ENCODE results near the gene RDX. TPM values are rescaled to one million over a fixed set of nuclear protein-coding genes. Genes with fewer than 3 reads are reported as not detected.
A peak's percentile ranks its signal among the peaks of the same experiment; 100 is the strongest.

RDX gene
- total and polyA plus RNA-seq, 10 of the 15 experiments (the other 5 are each of a cell fraction or from before 2014, with no cell fraction given) = 24.6 to 62.2 (median 47.8) TPM

- Histone ChIP-seq H3K4me2 (ENCODE audit: control insufficient read depth, insufficient read depth) (no peak overlapping the region), H3K9me3 (replicated peaks; ENCODE audit: control insufficient read depth, insufficient read depth, low read length) (no peaks in the 10 kb centered on the region), H2AFZ (ENCODE audit: control insufficient read depth, low read depth, low read length) (no peak overlapping the region), H3K4me1 (ENCODE audit: control insufficient read depth, insufficient read depth, low read length) (no peaks in the 10 kb centered on the region), H4K20me1 (ENCODE audit: control insufficient read depth, insufficient read depth) (no peaks in the 10 kb centered on the region), H3K27me3 (replicated peaks in 1 of 2; ENCODE audit: control insufficient read depth in 2 of 2, insufficient read depth in 2 of 2, low read length in 1 of 2) (no peaks in the 10 kb centered on the region), H3K9ac (ENCODE audit: control insufficient read depth, insufficient read depth, low read length) (no peak overlapping the region), H3K36me3 (ENCODE audit: control insufficient read depth in 2 of 2, insufficient read depth in 2 of 2, low read length in 1 of 2) (peaks cover 1 to 12% of the 10 kb centered on the region in 2 experiments; a peak in 3 of 4 replicates), H3K27ac (ENCODE audit: control insufficient read depth, insufficient read depth) (no peak overlapping the region), H3K4me3 (no peak overlapping the region), H3K79me2 (ENCODE audit: control insufficient read depth, insufficient read depth, low read length) (peaks cover 62% of the 10 kb centered on the region)
- TF ChIP-seq SREBF1 (IDR thresholded peaks at IDR 0.05; ENCODE audit: low read length) = no peak
- TF ChIP-seq IRF5 (IDR thresholded peaks at IDR 0.05; ENCODE audit: borderline replicate concordance) = no peak
- TF ChIP-seq ZNF207 (IDR thresholded peaks at IDR 0.05; ENCODE audit: borderline replicate concordance) = no peak
- no peak for TF ChIP-seq MEF2B (IDR thresholded peaks at IDR 0.05; ENCODE audit: partially characterized antibody, poor library complexity, severe bottlenecking)
- TF ChIP-seq ZBTB4 (CRISPR knock-in tag; IDR thresholded peaks at IDR 0.05) = no peak
- no peak for TF ChIP-seq BACH1 (IDR thresholded peaks at IDR 0.05; ENCODE audit: borderline replicate concordance)
- no peak for TF ChIP-seq EZH2 (IDR thresholded peaks at IDR 0.05; ENCODE audit: borderline replicate concordance, control insufficient read depth, low read depth, low read length)
- FAIRE-seq = no peak
- POLR2A ChIA-PET = interaction anchor here (0.7 kb wide), 2 partner anchors 11 to 179 kb away, joined by 3 to 4 read pairs; no protein-coding TSS in a partner anchor
- in situ Hi-C loops (cut with MboI) (no loop called here), intact Hi-C loops (cut with micrococcal nuclease; ENCODE audit: unreplicated experiment) (loop anchor here (10.0 kb wide), 1 partner anchor 1495 kb away; no protein-coding TSS in a partner anchor)
- no peak for DNase-seq (ENCODE audit: low read depth, low spot score)
- CTCF ChIA-PET = interaction anchor here (0.7 to 3.3 kb wide), 5 partner anchors 13 to 1408 kb away, joined by 3 to 13 read pairs (median 3); no protein-coding TSS in a partner anchor
- no TSS peak for BruUV-seq (replicated peaks)
- SMC1A ChIA-PET (ENCODE audit: uncharacterized antibody, unreplicated experiment) = interaction anchor here (0.5 to 1.4 kb wide), 10 partner anchors 8 to 1083 kb away, joined by 3 to 4 read pairs (median 3); no protein-coding TSS in a partner anchor
- ATAC-seq = peak; percentile 30; the same call in 2 of the 3 replicates
- RAD21 ChIA-PET (ENCODE audit: unreplicated experiment) = interaction anchor here (1.1 to 1.4 kb wide), 2 partner anchors 12 to 78 kb away, joined by 3 read pairs; no protein-coding TSS in a partner anchor
These were observed 16.5 kb downstream of the RDX start for GRCh38 chr11:110279881-110280280.
